HG03095 (cell line): ENCODE data around the gene ABCE1.
"Not testable (repeated sequence)": the region's sequence is repeated elsewhere in the genome, so short reads cannot be mapped to it uniquely, and the experiment has no call there.

Source experiments
- ATAC-seq: cut with Tn5 transposase; IDR thresholded peaks from one replicate; pipeline ENCODE4 v1.9.1; 2021; ENCODE audit warnings: moderate library complexity; ENCODE audit not compliant: unreplicated experiment

Gene ABCE1

GRCh38 chr4:145101091-145101490 lies 3.0 kb downstream of the ABCE1 start:
- ATAC-seq: no peak

GRCh38 chr4:145102619-145103018 lies 4.5 kb downstream of the ABCE1 start:
- ATAC-seq: no peak

- ATAC-seq: no peak
These were observed 5.4 kb downstream of the ABCE1 start for GRCh38 chr4:145103496-145103895.

GRCh38 chr4:145107126-145107525 lies 9.0 kb downstream of the ABCE1 start:
- no peak for ATAC-seq

- no peak for ATAC-seq
These were observed 10.0 kb downstream of the ABCE1 start for GRCh38 chr4:145108128-145108527.

GRCh38 chr4:145125396-145125795 lies 27.3 kb downstream of the ABCE1 start:
- no peak for ATAC-seq

- no peak for ATAC-seq
These were observed 32.0 kb downstream of the ABCE1 start for GRCh38 chr4:145130130-145130529.

- ATAC-seq: no peak
These were observed 32.8 kb downstream of the ABCE1 start for GRCh38 chr4:145130788-145131399.

- no peak for ATAC-seq
These were observed 33.7 kb downstream of the ABCE1 start for GRCh38 chr4:145131848-145132247.

- peak; percentile 64 for ATAC-seq
These were observed 34.5 kb downstream of the ABCE1 start for GRCh38 chr4:145132511-145133098.

- ATAC-seq: not testable (repeated sequence)
These were observed 38.1 kb downstream of the ABCE1 start for GRCh38 chr4:145136219-145136618.

GRCh38 chr4:145148980-145149379 lies 50.9 kb downstream of the ABCE1 start:
- no peak for ATAC-seq

- ATAC-seq: no peak
These were observed 55.2 kb downstream of the ABCE1 start for GRCh38 chr4:145153181-145153903.

GRCh38 chr4:145153904-145154298 lies 55.8 kb downstream of the ABCE1 start:
- ATAC-seq: no peak

- peak; percentile 79 for ATAC-seq
These were observed 56.5 kb downstream of the ABCE1 start for GRCh38 chr4:145154573-145154972.

GRCh38 chr4:145155268-145155870 lies 57.3 kb downstream of the ABCE1 start:
- ATAC-seq: no peak

- no peak for ATAC-seq
These were observed 58.9 kb downstream of the ABCE1 start for GRCh38 chr4:145156986-145157385.

GRCh38 chr4:145161549-145161948 lies 63.4 kb downstream of the ABCE1 start:
- no peak for ATAC-seq

GRCh38 chr4:145167887-145168286 lies 69.8 kb downstream of the ABCE1 start:
- ATAC-seq: no peak

GRCh38 chr4:145168581-145169187 lies 70.6 kb downstream of the ABCE1 start:
- ATAC-seq: no peak

GRCh38 chr4:145170223-145170622 lies 72.1 kb downstream of the ABCE1 start:
- ATAC-seq: no peak
